M059J (cell line): ENCODE data around the gene PCDH1. TPM values are rescaled to one million over a fixed set of nuclear protein-coding genes. Genes with fewer than 3 reads are reported as not detected.

Experiments
- DNase-seq: peaks from one replicate; pipeline ENCODE4 v3.0.0-alpha.2; 2012; ENCODE audit warnings: low read depth
- total RNA-seq: library from RNA; depleted of rRNA; stranded (reverse); fragments of >200 nt; shearing (Covaris generic); gene quantifications from 2 replicates; pipeline ENCODE4 v1.2.3, GENCODE V29; 2014; rRNA removed

Gene PCDH1
- total RNA-seq, 1 experiment from 2014 or later = 4.9 TPM

GRCh38 chr5:141809380-141810096, 68.7 kb downstream of the PCDH1 start:
- DNase-seq = no peak

- no peak for DNase-seq
Observed at GRCh38 chr5:141808857-141809256, 69.4 kb downstream of the PCDH1 start.

GRCh38 chr5:141807732-141808131, 70.5 kb downstream of the PCDH1 start:
- DNase-seq = no peak

GRCh38 chr5:141807329-141807728, 70.9 kb downstream of the PCDH1 start:
- DNase-seq = no peak

GRCh38 chr5:141806626-141807025, 71.6 kb downstream of the PCDH1 start:
- DNase-seq = no peak

- DNase-seq = no peak
Observed at GRCh38 chr5:141805874-141806595, 72.2 kb downstream of the PCDH1 start.

GRCh38 chr5:141804475-141804874, 73.7 kb downstream of the PCDH1 start:
- no peak for DNase-seq

Other genes with a start within 250 kb of the PCDH1 start
- gene HDAC3, start 241.6 kb downstream of the PCDH1 start, total RNA-seq = 78.2 and 88.4 TPM in 2 replicates
- gene RELL2, start 241.4 kb downstream of the PCDH1 start, total RNA-seq = 8.3 and 9.0 TPM in 2 replicates
- gene FCHSD1, start 227.0 kb downstream of the PCDH1 start, total RNA-seq = 11.0 and 18.5 TPM in 2 replicates
- gene ARAP3, start 196.2 kb downstream of the PCDH1 start, total RNA-seq = 2.5 and 5.5 TPM in 2 replicates
- 35.6 and 47.0 TPM in 2 replicates for gene DELE1, start 45.5 kb upstream of the PCDH1 start, total RNA-seq
- not detected in 2 replicates for gene PCDH12, start 79.8 kb upstream of the PCDH1 start, total RNA-seq
- gene RNF14, start 90.7 kb upstream of the PCDH1 start, total RNA-seq = 24.7 and 78.2 TPM in 2 replicates
- gene GNPDA1, start 134.6 kb upstream of the PCDH1 start, total RNA-seq = 85.5 and 151 TPM in 2 replicates
- 54.8 and 83.9 TPM in 2 replicates for gene NDFIP1, start 230.4 kb upstream of the PCDH1 start, total RNA-seq